NT2/D1 (cell line): ENCODE data around the gene INHA.

Experiments used
- DNase-seq: peaks from one replicate; pipeline ENCODE4 v3.0.0-alpha.2; 2011; ENCODE audit warnings: low read depth, low spot score
- H3K27me3 ChIP-seq: 2 replicates; pipeline ENCODE4 v1.6.0; 2011; ENCODE audit warnings: mild to moderate bottlenecking; ENCODE audit not compliant: insufficient read length, insufficient read depth
- H3K36me3 ChIP-seq: 2 replicates; pipeline ENCODE4 v1.6.1; 2011; ENCODE audit warnings: mild to moderate bottlenecking, low read length, mixed read lengths; ENCODE audit not compliant: insufficient read depth, insufficient read length
- H3K4me1 ChIP-seq: 2 replicates; pipeline ENCODE4 v1.5.1; 2011; ENCODE audit not compliant: insufficient read depth, insufficient read length
- H3K4me3 ChIP-seq: 2 replicates; pipeline ENCODE4 v1.5.1; 2011; ENCODE audit warnings: low read depth; ENCODE audit not compliant: insufficient read length
- H3K9ac ChIP-seq: 2 replicates; pipeline ENCODE4 v1.6.0; 2011; ENCODE audit warnings: low read depth; ENCODE audit not compliant: insufficient read length
- H3K9me3 ChIP-seq: 2 replicates; pipeline ENCODE4 v1.5.1; 2011; ENCODE audit warnings: mild to moderate bottlenecking, low read length; ENCODE audit not compliant: insufficient read depth
- SUZ12 ChIP-seq: IDR thresholded peaks from 2 replicates; pipeline ENCODE4 v1.6.1; 2011; ENCODE audit not compliant: insufficient read length, insufficient read depth; ENCODE audit errors: extremely low read depth
- YY1 ChIP-seq: IDR thresholded peaks from 2 replicates; pipeline ENCODE4 v1.6.1; 2011; ENCODE audit not compliant: insufficient read length, insufficient read depth
- ZNF274 ChIP-seq: IDR thresholded peaks from 2 replicates; pipeline ENCODE4 v1.6.1; 2011; ENCODE audit warnings: mild to moderate bottlenecking, low read depth, low read length

The INHA gene

DNA sequence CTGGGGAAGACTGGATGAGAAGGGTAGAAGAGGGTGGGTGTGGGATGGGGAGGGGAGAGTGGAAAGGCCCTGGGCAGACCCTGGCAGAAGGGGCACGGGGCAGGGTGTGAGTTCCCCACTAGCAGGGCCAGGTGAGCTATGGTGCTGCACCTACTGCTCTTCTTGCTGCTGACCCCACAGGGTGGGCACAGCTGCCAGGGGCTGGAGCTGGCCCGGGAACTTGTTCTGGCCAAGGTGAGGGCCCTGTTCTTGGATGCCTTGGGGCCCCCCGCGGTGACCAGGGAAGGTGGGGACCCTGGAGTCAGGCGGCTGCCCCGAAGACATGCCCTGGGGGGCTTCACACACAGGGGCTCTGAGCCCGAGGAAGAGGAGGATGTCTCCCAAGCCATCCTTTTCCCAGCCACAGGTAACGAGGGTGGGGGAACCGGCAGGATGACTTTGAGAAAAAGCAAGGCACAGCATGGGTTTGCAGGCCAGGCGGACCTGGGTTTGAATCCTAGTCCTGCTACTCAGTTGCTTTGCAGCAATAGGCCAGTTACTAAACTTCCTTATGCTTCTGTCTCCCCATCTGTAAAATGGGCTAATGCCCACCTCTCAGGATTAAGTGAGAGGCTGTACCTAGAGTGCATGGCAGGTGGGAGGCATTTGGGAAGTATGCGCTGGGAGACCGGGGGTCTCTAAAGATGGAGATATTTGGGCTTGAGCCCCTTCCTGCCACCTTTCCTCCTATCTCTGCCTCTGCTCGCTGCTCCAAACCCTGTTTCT, at the start of gene INHA:
INHA (plus strand) TSS at position 74 of the 765 bp plus-strand sequence; CDS start at position 139, 65 bp downstream.
- H3K4me3 ChIP-seq = peak within 1 kb of the TSS; percentile 81
- H3K9ac ChIP-seq = peak within 1 kb of the TSS; percentile 95
- TF ChIP-seq SUZ12 = no peak
- no peak for TF ChIP-seq ZNF274
- TF ChIP-seq YY1 = no peak
- no peaks in the 10 kb centered on the region for H3K9me3 ChIP-seq
- H3K27me3 ChIP-seq = no peaks in the 10 kb centered on the region
- peaks cover 26% of the 10 kb centered on the region for H3K36me3 ChIP-seq
- H3K4me1 ChIP-seq = peaks cover 31% of the 10 kb centered on the region
- DNase-seq = no peak

DNA sequence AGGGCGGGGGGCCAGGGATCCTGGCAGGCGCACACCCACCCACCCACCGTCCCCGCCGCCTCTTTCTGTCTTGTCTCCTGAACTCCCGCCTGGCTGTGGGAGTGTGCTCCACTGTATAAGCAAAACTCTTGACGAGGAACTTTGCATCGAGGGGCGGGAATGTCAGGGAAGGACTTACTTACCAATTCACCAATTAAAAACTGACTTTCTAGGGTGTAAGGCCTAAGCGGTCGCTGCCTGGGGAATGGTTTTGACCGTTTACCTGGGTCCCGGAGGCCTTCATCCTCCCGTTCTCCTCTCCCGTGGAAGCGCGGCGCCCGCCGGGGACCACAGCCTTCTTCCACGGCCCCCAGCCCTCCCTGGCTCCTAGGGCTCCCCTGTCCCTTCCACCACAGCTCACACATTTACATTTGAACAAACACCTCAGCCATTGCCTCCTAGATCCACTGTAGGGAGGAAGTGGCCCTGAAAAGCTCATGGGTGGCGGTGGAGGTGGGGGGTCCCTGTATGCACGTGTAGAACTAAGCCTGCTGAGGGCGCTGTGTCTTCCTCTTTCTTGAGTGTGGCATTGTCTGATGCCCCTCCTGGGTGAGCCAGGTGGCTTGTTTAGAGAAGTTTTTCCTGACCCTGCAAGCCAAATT, 49.0 kb upstream of the INHA start:
- Histone ChIP-seq H3K36me3 (no peaks in the 10 kb centered on the region), H3K4me1 (peaks cover 24% of the 10 kb centered on the region), H3K9me3 (no peaks in the 10 kb centered on the region), H3K4me3 (peak overlapping the region; percentile 64), H3K27me3 (peaks cover 34% of the 10 kb centered on the region), H3K9ac (peak overlapping the region; percentile 88)
- no peak for DNase-seq
- TF ChIP-seq ZNF274 = no peak
- no peak for TF ChIP-seq SUZ12
- no peak for TF ChIP-seq YY1

DNA sequence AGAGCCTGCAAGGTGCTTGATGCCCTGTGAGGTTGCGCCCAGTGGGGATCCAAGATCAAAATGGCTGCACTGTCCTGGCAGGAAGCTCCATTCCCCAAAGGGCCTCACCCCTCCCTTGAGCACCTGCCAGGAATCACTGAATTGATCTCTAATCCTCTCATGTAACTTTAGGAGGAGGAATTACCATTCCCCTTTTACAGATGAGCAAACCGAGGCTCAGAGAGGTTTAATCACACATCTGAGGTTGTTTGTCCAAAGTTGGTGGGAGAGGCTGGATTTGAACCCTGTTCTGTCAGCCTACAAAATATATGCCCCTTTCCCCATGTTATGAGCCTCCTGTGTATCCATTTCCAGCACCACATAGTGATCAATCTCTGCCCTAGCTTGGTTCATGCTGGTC, 47.3 kb upstream of the INHA start:
- Histone ChIP-seq H3K27me3 (peaks cover 43% of the 10 kb centered on the region), H3K4me3 (no peak overlapping the region), H3K36me3 (no peaks in the 10 kb centered on the region), H3K9me3 (no peaks in the 10 kb centered on the region), H3K4me1 (peaks cover 27% of the 10 kb centered on the region), H3K9ac (no peak overlapping the region)
- DNase-seq = no peak
- no peak for TF ChIP-seq YY1
- no peak for TF ChIP-seq ZNF274
- no peak for TF ChIP-seq SUZ12

GRCh38 chr2:219525533-219526232, 46.4 kb upstream of the INHA start:
- Histone ChIP-seq H3K27me3 (peaks cover 50% of the 10 kb centered on the region), H3K4me1 (peaks cover 29% of the 10 kb centered on the region)

DNA sequence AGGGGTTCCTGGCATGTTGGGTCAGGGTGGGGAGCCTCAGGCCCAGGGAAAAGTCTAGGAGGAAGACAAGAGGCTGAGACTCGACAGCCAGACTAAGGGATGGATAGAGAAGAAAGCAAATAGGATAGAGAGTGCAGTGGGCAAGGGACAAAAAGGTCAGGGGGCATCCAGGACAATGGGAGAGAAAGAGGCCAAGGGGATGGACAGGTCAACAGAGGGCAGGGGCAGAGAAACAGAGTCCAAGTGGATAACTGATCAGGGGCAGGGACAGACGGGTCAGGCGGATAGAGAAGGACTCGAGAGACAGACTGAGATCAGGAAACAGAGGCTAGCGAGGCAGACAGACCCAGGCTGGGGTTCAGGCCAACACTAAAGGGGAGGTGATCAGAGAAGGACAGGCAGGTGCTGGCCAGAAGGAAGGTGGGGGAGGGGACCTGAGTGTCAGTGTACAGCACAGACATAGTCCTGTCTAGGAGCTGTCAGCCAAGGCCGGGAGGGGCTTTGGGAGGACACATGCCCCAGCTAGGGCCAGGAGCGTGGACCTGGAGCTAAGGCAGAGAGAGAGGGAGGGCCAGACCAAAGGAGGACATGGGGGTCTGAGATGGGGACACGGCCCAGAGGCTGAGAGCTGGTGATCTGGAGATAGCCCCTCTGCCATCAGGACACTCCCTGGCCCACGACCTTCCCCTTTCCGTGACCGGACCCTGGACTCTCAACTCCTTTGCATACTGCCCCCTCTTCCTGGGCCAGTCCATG, 45.6 kb upstream of the INHA start:
- Histone ChIP-seq H3K27me3 (peaks cover 58% of the 10 kb centered on the region), H3K9me3 (no peaks in the 10 kb centered on the region), H3K4me1 (peaks cover 30% of the 10 kb centered on the region), H3K9ac (no peak overlapping the region), H3K36me3 (no peaks in the 10 kb centered on the region), H3K4me3 (no peak overlapping the region)
- DNase-seq = no peak
- TF ChIP-seq YY1 = no peak
- TF ChIP-seq SUZ12 = no peak
- TF ChIP-seq ZNF274 = no peak

More at GRCh38 chr2:219525533-219526232, 46.4 kb upstream of the INHA start:
- H3K9ac ChIP-seq = no peak overlapping the region
- H3K4me3 ChIP-seq = no peak overlapping the region
- H3K36me3 ChIP-seq = no peaks in the 10 kb centered on the region
- H3K9me3 ChIP-seq = no peaks in the 10 kb centered on the region
- no peak for DNase-seq
- no peak for TF ChIP-seq YY1
- TF ChIP-seq ZNF274 = no peak
- no peak for TF ChIP-seq SUZ12

DNA sequence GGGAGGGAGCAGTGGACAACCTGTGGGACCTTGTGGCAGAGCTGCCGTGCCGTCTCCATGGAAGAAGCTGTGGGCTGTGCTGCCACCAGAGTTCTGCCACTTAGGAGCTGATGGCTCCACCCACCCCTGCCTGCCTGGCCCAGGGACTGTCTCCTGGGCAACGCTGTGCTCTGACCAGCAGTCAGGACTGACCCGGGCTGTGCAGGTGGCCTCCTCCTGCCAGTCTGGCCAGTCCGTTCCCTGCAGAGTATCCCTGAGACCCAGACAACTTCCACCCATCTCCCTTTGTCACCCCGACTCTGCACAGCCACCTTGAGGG, 45.1 kb upstream of the INHA start:
- Histone ChIP-seq H3K27me3 (peaks cover 63% of the 10 kb centered on the region), H3K4me1 (peaks cover 30% of the 10 kb centered on the region), H3K36me3 (no peaks in the 10 kb centered on the region), H3K9ac (no peak overlapping the region), H3K4me3 (no peak overlapping the region), H3K9me3 (no peaks in the 10 kb centered on the region)
- no peak for DNase-seq
- TF ChIP-seq SUZ12 (no peak), ZNF274 (no peak), YY1 (no peak)

DNA sequence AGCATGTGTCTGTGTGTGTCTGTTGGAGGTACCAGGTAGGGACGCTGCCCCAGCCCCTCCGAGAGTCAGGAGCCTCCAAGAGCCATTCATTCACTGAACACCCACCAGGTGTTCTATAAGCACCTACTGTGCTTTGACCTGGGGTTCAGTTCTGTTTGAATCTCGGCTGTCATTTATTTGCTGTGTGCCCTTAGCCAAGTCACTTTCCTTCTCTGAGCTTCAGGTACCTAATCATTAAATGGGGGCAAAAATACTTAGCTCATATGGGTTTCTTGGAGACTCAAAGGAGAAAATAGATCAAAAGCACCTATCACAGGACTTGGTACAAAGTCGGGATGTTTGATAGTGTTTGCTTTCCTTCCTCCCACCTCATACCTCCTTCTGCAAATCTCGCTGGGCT, 44.6 kb upstream of the INHA start:
- no peaks in the 10 kb centered on the region for H3K36me3 ChIP-seq
- TF ChIP-seq ZNF274 (no peak), YY1 (no peak), SUZ12 (no peak)
- H3K9ac ChIP-seq = no peak overlapping the region
- no peak overlapping the region for H3K4me3 ChIP-seq
- H3K27me3 ChIP-seq = peaks cover 67% of the 10 kb centered on the region
- peaks cover 34% of the 10 kb centered on the region for H3K4me1 ChIP-seq
- no peak for DNase-seq
- no peaks in the 10 kb centered on the region for H3K9me3 ChIP-seq
